ENCODE results near the gene EZH1. TPM values are rescaled to one million over a fixed set of nuclear protein-coding genes. Genes with fewer than 3 reads are reported as not detected.

EZH1 gene
- total and polyA plus RNA-seq, 10 of the 15 experiments (the other 5 are each of a cell fraction or from before 2014, with no cell fraction given): 6.1 to 43.3 (median 16.8) TPM

GRCh38 chr17:42773290-42774035, 28.6 kb upstream of the EZH1 start, which contains the start of gene VPS25 (continued):
- TF ChIP-seq REST (IDR thresholded peaks at IDR 0.05; ENCODE audit: low read depth, low read length) (no peak), TCF7 (IDR thresholded peaks at IDR 0.05; ENCODE audit: borderline replicate concordance) (0 out of 2 replicates have a peak, but pooled peaks have one; percentile 50), MXI1 (IDR thresholded peaks at IDR 0.05; ENCODE audit: low read depth, low read length) (no peak), PAX5 (IDR thresholded peaks at IDR 0.05; ENCODE audit: borderline replicate concordance, low read depth, low read length) (no peak), NKRF (conservative IDR thresholded peaks at IDR 0.05) (peak; percentile 81), CBX3 (IDR thresholded peaks at IDR 0.05; ENCODE audit: borderline replicate concordance, low read depth) (no peak), E2F4 (IDR thresholded peaks at IDR 0.05; ENCODE audit: low read depth, low read length) (no peak), STAT1 (conservative IDR thresholded peaks at IDR 0.05) (peak; percentile 64; the same call in 1 of the 2 replicates), MYB (IDR thresholded peaks at IDR 0.05; ENCODE audit: borderline replicate concordance, low read depth, low read length) (peak; percentile 38; the same call in 1 of the 2 replicates), ATF2 (IDR thresholded peaks at IDR 0.05; ENCODE audit: low read length) (no peak), HDAC6 (IDR thresholded peaks at IDR 0.05; ENCODE audit: unreplicated experiment) (no peak), PAX8 (IDR thresholded peaks at IDR 0.05) (no peak), BMI1 (IDR thresholded peaks at IDR 0.05; ENCODE audit: borderline replicate concordance) (no peak), KAT2A (conservative IDR thresholded peaks at IDR 0.05; ENCODE audit: control insufficient read depth, low read depth, low read length) (no peak), TCF12 (IDR thresholded peaks at IDR 0.05; ENCODE audit: low read depth, low read length) (peak; percentile 83; the same call in 1 of the 2 replicates), ZBED1 (IDR thresholded peaks at IDR 0.05; ENCODE audit: borderline replicate concordance) (peak; percentile 62; the same call in 1 of the 2 replicates), ASH2L (IDR thresholded peaks at IDR 0.05; ENCODE audit: borderline replicate concordance, low read depth) (no peak), SUPT20H (IDR thresholded peaks at IDR 0.05; ENCODE audit: borderline replicate concordance, control insufficient read depth, low read depth, low read length) (no peak), POLR2AphosphoS5 (IDR thresholded peaks at IDR 0.05; ENCODE audit: low read length) (peak; percentile 98), HSF1 (IDR thresholded peaks at IDR 0.05; ENCODE audit: low read depth, low read length) (no peak), TBL1XR1 (IDR thresholded peaks at IDR 0.05; ENCODE audit: low read depth, low read length) (no peak; the same call in 1 of the 2 replicates)

Measured in GM12878 (cell line).